Mononuclear cell (primary cell): ENCODE measurements around the gene GUK1. TPM values are rescaled to one million over a fixed set of nuclear protein-coding genes. Genes with fewer than 3 reads are reported as not detected.
"Not testable (repeated sequence)": the region's sequence is repeated elsewhere in the genome, so short reads cannot be mapped to it uniquely, and the experiment has no call there.

Experiments used
- H3K27me3 ChIP-seq: 2 replicates; pipeline ENCODE4 v1.6.0; 2011; ENCODE audit warnings: low read length, control low read depth; ENCODE audit not compliant: insufficient read depth
- H3K4me1 ChIP-seq: 2 replicates; pipeline ENCODE4 v1.5.1; 2011; ENCODE audit warnings: mild to moderate bottlenecking, low read length, control low read depth; ENCODE audit not compliant: insufficient read depth
- H3K4me3 ChIP-seq: 2 replicates; pipeline ENCODE4 v1.5.1; 2011; ENCODE audit warnings: mild to moderate bottlenecking, low read length, moderate library complexity
- H3K9me3 ChIP-seq: 2 replicates; pipeline ENCODE4 v1.5.1; 2011; ENCODE audit warnings: low read depth, mild to moderate bottlenecking, control low read depth, low read length
- total RNA-seq: library from RNA; depleted of rRNA; stranded (reverse); fragments of >200 nt; gene quantifications from one replicate; pipeline ENCODE4 v1.2.3, GENCODE V29; 2012

The GUK1 gene
- total RNA-seq, 1 donor, result 190 TPM

DNA sequence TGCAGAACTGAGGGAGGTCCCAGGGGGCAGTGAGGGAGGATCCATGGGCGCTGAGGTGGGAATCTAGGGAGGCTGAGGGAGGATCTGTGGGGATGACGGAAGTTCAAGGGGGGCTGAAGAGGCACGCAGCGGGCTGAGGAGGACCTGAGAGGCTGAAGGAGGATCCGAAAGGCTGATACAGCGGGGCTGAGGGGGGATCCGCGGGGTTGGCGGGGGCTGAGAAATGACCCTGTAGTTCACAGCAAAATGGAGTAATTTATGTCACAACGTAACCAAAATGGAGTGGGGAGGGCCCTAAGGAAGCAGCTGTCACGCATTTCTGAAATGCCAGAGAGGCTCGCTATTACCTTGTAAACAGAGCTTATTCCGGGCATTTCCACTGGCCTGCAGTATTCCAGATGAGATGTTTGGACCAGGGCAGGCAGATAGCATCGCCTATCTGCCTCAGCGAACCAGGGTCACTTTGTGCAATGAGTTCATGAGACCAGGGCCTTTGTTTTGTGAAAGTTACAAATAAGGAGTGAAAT, 30.1 kb upstream of the GUK1 start:
- Histone ChIP-seq H3K4me3 (peak overlapping the region; percentile 63), H3K4me1 (peaks cover 23% of the 10 kb centered on the region)

GRCh38 chr1:228110556-228110955, 29.5 kb upstream of the GUK1 start:
- no peak overlapping the region for H3K4me3 ChIP-seq
- no peaks in the 10 kb centered on the region for H3K27me3 ChIP-seq
- H3K9me3 ChIP-seq, result no peaks in the 10 kb centered on the region
- H3K4me1 ChIP-seq, result peaks cover 23% of the 10 kb centered on the region

More for the DNA sequence above, 30.1 kb upstream of the GUK1 start:
- no peaks in the 10 kb centered on the region for H3K27me3 ChIP-seq
- no peaks in the 10 kb centered on the region for H3K9me3 ChIP-seq

- H3K9me3 ChIP-seq, H3K27me3 ChIP-seq, H3K4me3 ChIP-seq: not testable (repeated sequence)
- peaks cover 23% of the 10 kb centered on the region for H3K4me1 ChIP-seq
Measured at GRCh38 chr1:228111315-228111714, 28.8 kb upstream of the GUK1 start.

DNA sequence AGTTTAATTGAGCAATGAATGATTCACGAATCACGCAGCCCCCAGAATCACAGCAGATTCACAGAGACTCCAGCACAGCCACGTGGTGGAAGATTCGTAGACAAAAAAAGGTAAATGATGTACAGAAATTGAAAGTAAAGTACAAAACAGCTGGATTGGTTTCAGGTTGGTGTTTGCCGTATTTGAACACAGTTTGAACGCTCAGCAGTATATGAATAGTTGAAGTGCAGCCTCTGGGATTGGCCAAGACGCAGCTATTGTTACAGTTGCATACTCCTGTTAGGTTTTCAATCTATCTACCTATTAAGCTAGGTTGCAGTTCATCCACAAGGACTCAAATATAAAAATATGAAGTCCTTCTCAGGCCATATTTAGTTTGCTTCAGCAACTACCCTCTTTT, 27.9 kb upstream of the GUK1 start:
- no peak overlapping the region for H3K4me3 ChIP-seq
- peaks cover 23% of the 10 kb centered on the region for H3K4me1 ChIP-seq
- H3K9me3 ChIP-seq, result no peaks in the 10 kb centered on the region
- H3K27me3 ChIP-seq, result no peaks in the 10 kb centered on the region

DNA sequence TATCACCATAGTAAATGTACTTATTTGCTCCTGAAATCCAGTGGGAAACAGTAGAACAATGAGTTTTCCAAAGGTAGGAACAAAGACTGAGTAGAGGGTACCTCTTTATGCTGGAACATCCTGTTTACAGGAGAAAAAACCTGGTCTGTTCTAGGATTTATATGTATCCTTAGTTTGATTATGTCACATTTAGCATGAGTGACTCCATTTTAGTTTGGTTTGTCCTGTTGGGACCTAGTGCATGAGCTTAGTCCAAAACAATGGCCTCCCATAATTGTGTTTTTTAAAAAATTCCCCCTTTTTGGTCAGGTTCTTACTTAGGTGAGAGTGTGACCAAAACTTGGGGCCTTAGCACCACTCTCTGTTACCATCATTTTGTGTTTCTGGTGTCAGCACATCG, 27.5 kb upstream of the GUK1 start:
- Histone ChIP-seq H3K4me3 (no peak overlapping the region), H3K27me3 (no peaks in the 10 kb centered on the region), H3K9me3 (no peaks in the 10 kb centered on the region), H3K4me1 (peaks cover 21% of the 10 kb centered on the region)

- H3K4me1 ChIP-seq, result peaks cover 4% of the 10 kb centered on the region
- H3K4me3 ChIP-seq, result no peak overlapping the region
- H3K9me3 ChIP-seq, result no peaks in the 10 kb centered on the region
- H3K27me3 ChIP-seq, result no peaks in the 10 kb centered on the region
Measured at GRCh38 chr1:228114827-228115226, 25.3 kb upstream of the GUK1 start.

DNA sequence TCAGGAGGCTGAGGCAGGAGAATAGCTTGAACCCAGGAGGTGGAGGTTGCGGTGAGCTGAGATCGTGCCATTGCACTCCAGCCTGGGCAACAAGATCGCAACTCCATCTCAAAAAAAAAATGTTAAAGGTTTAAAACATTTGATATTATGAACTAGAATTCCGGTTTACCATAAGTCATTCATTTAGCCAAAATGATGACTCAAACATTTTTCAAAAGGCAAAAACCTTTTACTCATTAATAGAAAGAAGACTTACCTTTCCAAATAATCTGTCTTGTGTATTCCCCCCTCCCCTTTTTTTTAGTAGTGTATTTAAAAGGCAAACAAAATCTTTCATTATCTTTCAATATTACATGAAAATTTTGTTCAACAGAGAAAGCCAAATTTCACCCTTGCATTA, 22.7 kb upstream of the GUK1 start:
- Histone ChIP-seq H3K9me3 (no peaks in the 10 kb centered on the region), H3K4me3 (no peak overlapping the region), H3K4me1 (no peaks in the 10 kb centered on the region), H3K27me3 (no peaks in the 10 kb centered on the region)

GRCh38 chr1:228118040-228118439, 22.0 kb upstream of the GUK1 start:
- no peaks in the 10 kb centered on the region for H3K4me1 ChIP-seq
- no peak overlapping the region for H3K4me3 ChIP-seq
- H3K9me3 ChIP-seq, result no peaks in the 10 kb centered on the region
- H3K27me3 ChIP-seq, result no peaks in the 10 kb centered on the region

DNA sequence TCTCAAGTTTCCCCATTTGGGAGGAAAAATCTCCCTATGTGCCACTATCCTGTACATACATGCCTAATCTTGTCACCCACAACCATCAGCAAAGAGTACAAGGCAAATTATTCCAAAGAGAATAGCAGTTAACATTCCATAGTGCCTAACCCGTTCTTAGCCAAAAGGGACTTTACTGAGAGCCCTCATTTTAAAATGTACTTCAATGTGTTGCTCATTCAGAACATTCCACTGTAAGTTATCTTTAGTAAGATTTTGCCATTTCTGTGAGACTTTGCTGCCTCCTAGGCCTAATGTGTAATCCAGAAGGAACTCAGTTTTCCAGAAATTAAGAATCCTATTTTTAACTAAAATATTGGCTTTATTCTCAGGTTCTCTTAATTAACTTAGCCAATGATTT, 19.7 kb upstream of the GUK1 start:
- no peaks in the 10 kb centered on the region for H3K9me3 ChIP-seq
- no peak overlapping the region for H3K4me3 ChIP-seq
- H3K4me1 ChIP-seq, result no peaks in the 10 kb centered on the region
- no peaks in the 10 kb centered on the region for H3K27me3 ChIP-seq

DNA sequence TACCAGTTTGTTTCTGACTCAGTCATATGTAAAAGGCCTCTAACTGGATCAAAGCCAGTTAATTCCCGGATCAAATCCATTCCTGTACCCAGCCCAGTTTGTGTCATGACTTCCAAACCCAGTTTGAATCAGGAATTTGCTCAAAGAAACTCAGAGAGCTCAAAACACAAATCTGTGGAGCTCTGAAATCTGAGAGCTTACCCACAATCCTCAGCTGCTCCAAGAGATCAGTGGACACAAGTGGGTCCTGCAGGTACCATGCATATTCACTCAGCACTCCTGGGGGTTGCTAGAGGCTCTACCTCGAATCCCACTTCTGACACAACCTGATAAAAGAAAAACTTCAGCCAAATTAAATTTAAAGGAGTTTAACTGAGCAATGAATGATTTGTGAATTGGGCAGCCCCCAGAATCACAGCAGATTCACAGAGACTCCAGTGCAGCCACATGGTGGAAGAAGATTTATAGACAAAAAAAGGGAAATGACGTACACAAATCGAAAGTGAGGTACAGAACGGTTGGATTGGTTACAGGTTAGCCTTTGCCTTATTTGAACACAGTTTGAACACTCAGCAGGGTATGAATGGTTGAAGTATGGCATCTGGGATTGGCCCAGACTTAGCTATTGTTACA, 19.1 kb upstream of the GUK1 start:
- Histone ChIP-seq H3K4me1 (no peaks in the 10 kb centered on the region), H3K9me3 (no peaks in the 10 kb centered on the region), H3K4me3 (no peak overlapping the region), H3K27me3 (no peaks in the 10 kb centered on the region)

DNA sequence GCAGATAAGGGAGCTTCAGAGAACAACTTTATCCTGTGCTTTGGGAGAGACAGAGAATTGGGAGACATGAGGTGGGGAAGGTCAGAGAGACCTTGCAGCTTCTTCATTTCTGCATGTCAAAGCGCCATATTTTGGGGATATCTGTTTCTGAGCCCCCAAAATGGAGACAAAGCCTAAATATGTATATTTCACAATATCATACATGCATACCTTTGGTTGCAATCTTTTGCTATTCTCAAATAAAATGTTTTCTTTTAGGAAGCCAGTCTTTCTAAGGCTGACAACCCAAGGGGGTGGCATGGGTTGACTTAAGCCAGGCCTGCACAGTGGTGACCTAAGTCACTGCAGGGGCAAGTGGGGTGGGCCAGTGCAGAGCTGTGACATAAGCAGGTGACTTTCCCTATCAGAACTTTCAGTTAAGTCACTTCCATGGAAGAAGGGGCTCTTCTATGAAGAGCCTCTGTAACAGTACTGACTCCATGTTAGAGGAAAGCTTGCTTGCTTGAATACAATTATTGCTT, 17.1 kb upstream of the GUK1 start:
- H3K4me3 ChIP-seq, result no peak overlapping the region
- no peaks in the 10 kb centered on the region for H3K27me3 ChIP-seq
- no peaks in the 10 kb centered on the region for H3K9me3 ChIP-seq
- H3K4me1 ChIP-seq, result no peaks in the 10 kb centered on the region

- H3K9me3 ChIP-seq, result no peaks in the 10 kb centered on the region
- no peaks in the 10 kb centered on the region for H3K27me3 ChIP-seq
- H3K4me1 ChIP-seq, result no peaks in the 10 kb centered on the region
- H3K4me3 ChIP-seq, result no peak overlapping the region
Measured at GRCh38 chr1:228123505-228123904, 16.6 kb upstream of the GUK1 start.

- Histone ChIP-seq H3K4me3 (no peak overlapping the region), H3K27me3 (no peaks in the 10 kb centered on the region), H3K4me1 (no peaks in the 10 kb centered on the region), H3K9me3 (no peaks in the 10 kb centered on the region)
Measured at GRCh38 chr1:228125185-228125584, 14.9 kb upstream of the GUK1 start.

GRCh38 chr1:228131766-228132165, 8.3 kb upstream of the GUK1 start:
- no peaks in the 10 kb centered on the region for H3K27me3 ChIP-seq
- H3K4me1 ChIP-seq, result peaks cover 6% of the 10 kb centered on the region
- H3K9me3 ChIP-seq, result no peaks in the 10 kb centered on the region
- no peak overlapping the region for H3K4me3 ChIP-seq

DNA sequence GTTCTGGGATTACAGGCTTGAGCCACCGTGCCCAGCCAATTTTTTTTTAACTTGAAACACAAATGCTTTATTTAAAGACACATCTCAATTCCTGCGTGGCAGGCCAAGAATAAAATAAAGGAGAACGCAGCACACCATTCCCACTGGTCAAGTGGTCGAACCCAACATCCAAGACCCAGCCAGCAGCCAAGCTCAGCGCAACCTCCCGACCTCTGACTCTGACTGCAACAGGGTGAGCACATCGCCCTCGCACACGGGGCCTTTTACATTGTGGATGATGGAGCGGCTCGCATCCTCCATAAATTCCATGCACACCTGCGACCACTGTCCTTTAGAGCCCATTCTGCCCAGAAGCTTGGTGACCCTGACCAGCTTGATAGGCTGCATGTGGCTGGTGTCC, 5.5 kb upstream of the GUK1 start:
- Histone ChIP-seq H3K4me3 (no peak overlapping the region), H3K4me1 (peaks cover 20% of the 10 kb centered on the region), H3K27me3 (no peaks in the 10 kb centered on the region), H3K9me3 (no peaks in the 10 kb centered on the region)

- no peak overlapping the region for H3K4me3 ChIP-seq
- H3K27me3 ChIP-seq, result no peaks in the 10 kb centered on the region
- H3K4me1 ChIP-seq, result peaks cover 26% of the 10 kb centered on the region
- no peaks in the 10 kb centered on the region for H3K9me3 ChIP-seq
Measured at GRCh38 chr1:228136901-228137300, 3.2 kb upstream of the GUK1 start.
